GM21390 (cell line): ENCODE measurements around the gene SH3D19.

Experiments used
- ATAC-seq: cut with Tn5 transposase; IDR thresholded peaks from one replicate; pipeline ENCODE4 v1.9.1; 2021; ENCODE audit not compliant: unreplicated experiment

SH3D19 gene

DNA sequence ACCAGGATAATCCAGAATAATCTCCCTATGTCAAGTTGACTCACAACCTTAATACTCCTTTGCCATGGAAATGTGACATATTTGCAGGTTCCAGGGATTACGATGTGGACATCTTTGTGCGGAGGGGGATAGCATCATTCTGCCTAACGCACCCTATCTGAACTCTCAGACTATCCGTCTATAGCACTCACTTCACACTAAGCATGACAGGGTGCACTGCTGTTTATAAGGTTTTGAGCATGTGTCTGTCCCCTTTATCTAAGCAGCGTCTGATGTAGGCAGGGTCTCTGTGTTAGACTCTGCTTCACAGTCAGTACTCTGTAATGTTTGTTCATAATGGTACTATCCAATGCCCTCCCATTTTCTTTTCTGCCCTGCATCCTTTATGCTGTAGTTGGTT lies 91.8 kb downstream of the SH3D19 start:
- no peak for ATAC-seq

DNA sequence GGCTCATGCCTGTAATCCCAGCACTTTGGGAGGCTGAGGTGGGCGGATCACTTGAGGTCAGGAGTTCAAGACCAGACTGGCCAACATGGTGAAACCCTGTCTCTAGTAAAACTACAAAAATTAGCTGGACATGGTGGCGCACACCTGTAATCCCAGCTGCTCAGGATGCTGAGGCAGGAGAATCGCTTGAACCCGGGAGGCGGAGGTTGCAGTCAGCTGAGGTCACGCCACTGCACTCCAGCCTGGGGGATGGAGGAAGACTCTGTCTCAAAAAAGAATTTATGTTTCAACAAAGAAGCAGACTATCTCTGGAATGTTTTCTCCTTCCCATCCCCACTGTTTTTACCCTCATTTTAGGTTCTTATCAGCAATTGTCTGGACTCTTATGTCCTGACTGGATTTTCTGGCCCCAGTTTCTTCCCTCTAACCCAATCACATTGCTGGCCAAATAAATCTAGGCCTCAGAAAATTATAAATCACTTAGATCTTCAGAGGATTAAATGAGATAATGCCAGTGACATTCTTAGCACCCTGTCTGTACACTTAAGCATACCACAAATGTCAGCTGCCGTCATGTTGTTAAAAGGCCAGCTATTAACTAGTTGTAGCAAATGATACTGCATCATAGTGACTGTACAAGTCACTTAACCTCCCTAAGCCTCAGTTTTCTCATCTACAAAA lies 93.3 kb downstream of the SH3D19 start:
- no peak for ATAC-seq

DNA sequence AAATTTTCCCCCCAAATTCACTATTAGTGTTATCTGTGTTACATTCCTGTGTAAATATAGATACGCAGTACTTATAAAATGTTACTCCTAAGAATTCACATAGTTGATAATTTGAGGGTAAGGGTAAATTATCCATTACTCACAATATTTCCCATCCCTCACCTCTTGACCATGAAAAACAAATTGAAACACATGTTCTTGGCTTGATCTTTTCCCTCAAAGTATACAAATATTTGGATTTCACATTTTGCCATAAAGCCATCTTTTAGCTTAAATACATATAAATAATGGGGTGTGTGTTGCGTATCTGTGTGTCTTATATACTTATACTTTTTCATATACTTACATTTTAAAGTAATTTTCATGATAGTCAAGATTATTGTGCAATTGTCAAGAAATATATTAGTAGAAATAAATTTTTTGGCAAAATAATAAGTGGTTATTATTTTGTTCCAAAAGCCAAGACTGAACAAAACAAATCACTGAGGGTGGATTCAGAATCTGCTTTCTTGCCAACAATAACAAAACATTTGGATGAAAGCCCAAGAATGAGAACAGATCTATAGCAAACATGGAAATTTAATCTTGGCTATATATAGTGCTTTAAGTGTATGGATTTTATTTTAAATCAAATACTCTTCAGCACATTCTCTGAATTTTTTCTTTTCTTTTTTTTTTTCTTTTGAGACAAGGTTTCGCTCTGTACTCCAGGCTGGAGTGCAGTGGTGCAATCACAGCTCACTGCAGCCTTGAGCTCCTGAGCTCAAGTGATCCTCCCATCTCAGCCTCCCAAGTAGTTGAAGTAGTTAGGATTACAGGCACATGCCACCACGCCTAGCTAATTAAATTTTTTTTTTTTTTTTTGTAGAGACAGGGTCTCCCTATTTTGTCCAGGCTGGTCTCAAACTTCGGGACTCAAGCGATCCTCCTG lies 97.0 kb downstream of the SH3D19 start:
- no peak for ATAC-seq

DNA sequence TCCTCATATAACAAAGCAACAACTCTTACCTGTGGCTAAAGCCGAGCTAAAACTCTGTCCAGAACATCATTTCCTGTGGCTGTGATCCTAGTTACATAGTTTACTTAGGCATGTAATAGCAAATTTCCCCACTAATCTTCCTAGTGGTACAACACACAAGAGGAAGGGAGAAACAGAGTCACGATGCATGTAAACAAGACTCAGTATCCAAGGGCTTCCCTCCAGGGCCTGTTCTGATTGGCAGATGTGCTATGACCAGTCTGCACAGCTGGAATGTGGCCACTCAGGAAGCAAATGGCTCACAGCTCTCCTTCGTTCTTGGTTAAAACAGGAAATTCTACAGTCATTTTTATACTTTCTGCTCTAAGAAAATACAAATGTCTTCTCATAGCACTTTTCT lies 97.7 kb downstream of the SH3D19 start:
- ATAC-seq: no peak

DNA sequence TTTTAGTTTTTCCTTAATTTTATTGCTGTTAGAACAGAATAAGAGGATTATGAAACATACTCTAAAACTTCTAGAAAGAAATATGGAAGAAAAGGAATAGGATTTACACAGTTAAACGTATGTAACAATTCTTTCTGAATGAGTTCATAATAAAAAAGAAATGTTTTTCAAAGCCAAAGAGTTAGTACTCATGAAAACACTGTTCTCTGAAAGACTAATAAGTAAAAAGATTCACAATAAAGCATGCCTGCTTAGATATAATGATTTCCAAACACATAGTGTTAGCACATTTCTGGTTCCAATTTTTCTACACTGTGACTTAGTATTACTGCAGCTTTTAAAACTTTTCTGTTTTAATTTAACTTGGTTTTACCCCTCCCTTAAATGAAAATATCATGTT lies 98.2 kb downstream of the SH3D19 start:
- no peak for ATAC-seq

DNA sequence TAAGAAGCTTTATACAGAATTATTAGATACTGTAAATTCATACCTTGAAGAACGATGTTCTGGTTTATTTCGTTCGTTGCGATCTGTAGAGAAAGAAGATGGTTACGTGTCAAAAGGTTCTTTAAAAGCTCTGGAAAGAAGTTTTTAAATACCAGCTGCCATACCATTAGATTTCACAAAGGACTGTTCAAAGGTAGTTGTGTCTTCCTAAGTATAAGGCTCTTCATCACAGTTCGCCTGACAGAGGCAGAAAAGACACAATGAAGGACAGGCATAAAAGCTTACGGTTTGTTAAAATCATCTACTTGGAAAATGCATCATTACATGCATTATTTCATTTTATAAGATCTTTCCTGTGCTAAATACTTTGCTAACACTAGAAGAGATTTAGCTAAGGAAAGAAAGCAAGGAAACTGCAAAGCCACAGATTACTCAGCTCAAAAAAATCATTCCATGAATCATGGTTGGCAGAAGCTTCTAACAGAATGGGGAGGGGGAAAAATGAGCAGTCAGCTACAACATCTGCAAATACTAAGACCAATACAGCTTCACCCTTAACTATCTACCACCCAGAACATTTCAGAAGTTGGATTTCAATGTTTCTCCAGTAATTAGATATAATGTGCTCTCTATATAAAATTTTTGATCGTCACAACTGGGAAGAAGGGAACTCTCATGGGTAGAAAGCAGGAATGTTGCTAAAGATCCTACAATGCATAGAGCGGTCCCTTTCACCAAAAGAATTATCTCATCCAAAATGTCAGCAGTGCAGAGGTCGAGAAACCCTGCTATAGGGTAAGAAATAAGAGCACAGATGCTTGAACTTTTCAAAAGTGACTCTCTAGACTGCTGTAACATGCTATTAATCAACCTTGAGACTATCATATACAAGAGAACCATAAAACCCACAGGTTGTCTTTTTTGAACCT lies 99.1 kb downstream of the SH3D19 start:
- ATAC-seq: no peak

DNA sequence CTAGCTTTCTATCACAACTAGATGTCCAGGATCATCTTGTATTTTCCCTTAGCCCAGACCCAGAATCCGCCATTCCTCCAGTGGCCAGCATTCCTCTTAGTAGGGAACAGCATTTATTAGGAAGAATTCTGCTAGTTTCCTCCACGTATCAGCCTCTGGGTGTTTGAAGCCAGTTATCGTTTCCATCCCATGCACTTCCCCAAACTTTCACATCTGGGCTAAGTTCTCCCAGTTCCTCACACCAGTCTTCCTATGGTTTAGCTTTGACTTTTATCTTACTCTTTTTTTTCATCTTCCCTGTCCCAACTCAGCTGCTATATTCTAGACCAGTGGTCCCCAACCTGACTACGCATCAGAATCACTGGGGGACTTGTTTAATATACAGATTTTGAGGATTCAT lies 101.9 kb downstream of the SH3D19 start:
- ATAC-seq: no peak

DNA sequence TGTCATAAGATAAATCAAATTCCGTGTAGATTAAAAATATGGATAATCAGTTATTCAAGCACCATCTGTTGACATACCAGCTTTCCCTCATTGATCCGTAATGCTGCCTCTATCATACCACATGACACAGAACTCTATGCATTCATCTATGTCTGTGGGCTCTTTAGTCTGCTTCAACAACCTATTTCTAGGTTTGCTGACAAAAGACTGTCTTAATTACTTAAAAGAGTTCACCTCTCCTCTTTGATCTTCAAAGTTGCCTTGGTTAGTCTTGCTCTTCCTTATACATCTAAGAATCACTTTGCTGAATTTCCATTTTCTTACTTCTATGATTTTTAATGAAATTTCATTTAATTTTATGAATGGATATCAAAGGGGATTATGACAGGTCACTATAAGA lies 105.5 kb downstream of the SH3D19 start:
- ATAC-seq: no peak

DNA sequence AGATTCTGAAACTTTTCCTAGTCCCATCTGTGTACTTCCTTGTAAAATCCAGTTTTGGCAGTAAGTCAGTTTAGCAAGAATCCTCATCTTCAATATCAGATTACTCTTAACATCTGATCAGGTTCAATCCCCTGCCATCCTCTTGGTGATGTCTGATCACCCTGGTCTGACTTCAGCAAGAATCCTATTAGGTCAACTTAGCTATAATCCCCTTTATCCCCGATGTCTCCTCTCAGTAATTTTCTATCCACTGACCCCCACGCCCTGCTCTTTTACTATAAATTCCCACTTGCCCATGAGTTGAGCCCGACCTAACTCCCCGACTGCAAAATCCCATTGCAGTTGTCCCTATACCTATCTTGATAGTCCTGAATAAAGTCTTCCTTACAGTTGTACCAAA lies 106.3 kb downstream of the SH3D19 start:
- ATAC-seq: no peak

DNA sequence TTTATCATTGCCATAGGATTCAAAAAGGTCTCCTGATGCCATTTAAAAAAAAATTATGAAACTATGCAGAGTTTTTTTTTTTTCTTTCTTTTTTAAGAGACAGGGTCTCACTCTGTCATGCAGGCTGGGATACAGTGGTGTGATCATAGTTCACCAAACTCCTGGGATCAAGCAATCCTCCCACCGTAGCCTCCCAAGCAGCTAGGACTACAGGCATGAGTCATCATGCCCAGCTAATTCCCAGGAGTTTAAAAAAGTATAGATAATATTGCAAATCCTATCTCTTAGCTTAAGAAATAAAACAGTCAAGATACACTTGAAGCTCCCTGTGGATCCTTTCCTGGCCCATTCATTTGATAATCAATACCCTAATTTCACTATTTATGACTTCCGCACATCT lies 107.1 kb downstream of the SH3D19 start:
- ATAC-seq: no peak

DNA sequence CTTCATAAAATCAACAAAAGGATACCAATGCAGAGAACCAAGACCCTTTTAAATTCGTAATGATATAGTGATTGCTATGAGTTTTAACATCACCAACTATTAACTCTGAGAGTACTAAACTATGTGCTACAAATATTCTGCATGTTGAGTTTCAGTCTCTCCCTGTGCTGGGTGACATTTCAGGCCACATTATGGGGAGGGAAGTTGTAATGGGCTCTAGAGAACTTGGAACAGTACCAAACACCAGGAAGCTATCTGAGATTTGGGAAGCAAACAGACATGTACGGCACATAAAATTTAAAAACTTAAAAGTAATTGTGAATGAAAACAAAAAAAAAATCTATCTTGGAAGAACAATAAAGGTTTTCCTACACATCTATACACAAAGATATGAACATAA lies 108.1 kb downstream of the SH3D19 start:
- ATAC-seq: no peak

DNA sequence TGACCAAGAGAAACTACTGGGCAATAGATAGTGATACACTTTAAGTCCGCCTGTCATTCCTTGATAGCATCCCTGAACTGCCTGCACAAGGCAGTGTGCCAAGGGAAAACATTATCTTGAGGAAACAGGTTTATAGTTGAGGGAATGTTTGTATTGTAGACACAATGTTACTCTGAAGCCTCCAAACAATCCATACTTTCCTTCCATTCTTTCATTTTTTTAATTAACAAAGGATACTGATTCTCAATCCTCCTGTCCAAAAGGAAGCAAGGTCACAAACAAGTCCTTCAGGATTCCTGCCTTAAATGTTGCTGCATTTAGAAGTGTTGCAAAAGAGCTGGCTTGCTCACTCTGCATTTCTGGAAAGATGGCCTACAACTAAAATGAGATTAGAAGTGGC lies 110.1 kb downstream of the SH3D19 start:
- ATAC-seq: no peak

DNA sequence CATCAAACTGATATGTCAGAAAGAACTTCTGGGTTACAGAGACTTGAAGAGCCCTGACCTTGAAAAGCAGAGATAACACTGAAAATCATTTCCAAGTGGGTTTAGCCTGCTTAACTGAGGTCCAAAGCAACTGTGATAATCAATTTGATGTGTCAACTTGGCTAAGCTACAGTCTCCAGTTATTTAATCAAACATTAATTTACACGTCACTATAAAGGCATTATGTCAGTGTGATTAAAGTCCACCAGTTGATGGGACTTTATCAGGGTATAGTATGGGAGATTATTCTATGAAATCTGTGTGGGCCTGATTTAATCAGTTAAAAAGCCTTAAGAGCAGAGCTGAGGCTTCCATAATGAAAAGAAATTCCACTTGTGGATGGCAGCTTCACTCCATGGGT lies 117.5 kb downstream of the SH3D19 start:
- no peak for ATAC-seq

DNA sequence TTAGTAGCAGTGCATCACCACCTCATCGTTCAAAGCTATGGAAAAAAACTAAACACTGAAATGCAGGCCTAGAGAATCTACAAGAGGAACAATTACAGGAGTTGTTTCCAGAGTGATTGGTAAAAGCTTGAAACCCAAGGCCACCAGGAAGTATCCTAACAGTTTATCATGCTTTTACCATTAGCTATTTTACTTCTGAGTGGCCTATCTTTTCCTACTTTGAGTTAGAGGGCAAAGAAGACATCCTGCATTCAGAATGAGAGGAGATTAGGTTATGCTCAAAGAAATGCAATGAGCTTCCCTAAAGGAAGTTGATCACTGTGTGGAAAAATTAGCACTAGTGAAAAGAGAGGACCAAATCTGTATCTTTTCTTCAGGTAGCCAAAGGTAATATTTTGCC lies 118.2 kb downstream of the SH3D19 start:
- no peak for ATAC-seq

DNA sequence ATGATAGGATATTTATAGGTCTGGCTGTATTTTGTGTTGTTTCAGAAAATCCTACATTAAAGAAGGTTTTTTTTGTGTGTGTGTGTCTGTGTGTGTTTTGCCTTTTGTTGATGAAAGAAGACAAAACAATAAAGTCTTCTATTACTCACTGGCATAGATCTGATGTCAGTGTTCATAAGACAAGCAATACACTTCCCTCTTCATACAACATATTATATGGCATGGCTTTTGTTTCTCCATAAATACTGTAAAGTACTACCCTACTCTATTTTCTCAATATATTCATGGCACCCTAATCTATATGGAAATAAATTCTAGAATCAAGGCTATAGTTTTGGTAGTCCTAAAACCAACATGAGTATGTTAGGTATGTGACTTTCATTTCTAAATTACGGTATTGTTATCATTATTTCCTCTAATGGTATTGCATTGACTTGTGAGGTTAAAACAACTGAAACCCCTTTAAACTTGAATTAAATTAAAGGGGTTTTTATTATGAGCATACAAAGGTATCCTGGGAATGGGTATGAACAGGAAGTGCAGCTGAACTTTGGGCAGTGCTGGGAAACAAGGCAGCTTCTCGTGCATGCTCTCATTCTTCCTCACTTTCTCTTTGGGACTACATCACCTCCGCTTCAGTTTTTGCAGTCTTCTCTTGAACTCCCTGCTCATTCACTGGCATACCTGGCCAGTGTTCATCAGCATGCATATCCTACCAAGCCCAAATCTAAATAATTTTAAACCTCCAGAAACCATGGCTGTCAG lies 119.0 kb downstream of the SH3D19 start:
- no peak for ATAC-seq

DNA sequence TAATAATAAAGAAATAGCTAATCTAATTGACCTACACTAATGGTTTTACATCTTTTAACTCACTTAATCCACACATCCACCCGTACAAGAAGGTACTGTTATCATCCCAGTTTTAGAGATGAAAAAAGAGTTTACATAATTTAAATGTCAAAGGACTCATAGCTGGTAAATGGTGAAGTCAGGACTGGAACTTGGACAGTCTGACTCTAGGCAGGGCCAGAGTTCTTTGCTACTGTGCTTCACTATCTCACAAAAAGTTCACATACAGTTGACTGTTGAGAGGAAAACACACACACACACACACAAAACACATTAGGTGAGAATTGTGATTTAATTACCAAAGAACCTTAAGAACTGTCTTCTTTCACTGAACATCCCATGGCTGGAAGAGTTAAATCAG lies 119.7 kb downstream of the SH3D19 start:
- no peak for ATAC-seq

DNA sequence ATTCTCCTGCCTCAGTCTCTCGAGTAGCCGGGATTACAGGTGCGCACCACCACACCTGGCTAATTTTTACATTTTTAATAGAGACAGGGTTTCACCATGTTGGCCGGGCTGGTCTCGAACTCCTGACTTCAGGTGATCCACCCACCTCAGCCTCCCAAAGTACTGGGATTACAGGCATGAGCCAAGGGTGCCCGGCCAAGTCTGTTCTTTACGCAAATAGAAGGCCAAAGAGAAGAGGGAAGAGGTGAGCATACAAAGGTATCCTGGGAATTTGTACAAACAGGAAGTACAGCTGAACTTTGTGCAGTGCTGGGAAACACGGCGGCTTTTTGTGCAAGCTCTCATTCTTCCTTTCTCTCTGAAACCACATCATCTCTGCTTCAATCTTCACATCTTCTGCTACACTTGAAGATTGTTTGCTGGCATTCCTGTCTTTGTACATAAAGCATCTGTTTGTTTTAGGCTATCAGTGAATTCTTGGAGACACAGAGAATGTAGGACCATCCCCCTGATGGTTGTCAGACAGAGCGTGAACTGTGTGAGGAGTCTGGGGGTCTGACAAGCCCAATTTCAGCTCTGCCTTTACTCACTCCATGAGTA lies 120.4 kb downstream of the SH3D19 start:
- ATAC-seq: no peak

DNA sequence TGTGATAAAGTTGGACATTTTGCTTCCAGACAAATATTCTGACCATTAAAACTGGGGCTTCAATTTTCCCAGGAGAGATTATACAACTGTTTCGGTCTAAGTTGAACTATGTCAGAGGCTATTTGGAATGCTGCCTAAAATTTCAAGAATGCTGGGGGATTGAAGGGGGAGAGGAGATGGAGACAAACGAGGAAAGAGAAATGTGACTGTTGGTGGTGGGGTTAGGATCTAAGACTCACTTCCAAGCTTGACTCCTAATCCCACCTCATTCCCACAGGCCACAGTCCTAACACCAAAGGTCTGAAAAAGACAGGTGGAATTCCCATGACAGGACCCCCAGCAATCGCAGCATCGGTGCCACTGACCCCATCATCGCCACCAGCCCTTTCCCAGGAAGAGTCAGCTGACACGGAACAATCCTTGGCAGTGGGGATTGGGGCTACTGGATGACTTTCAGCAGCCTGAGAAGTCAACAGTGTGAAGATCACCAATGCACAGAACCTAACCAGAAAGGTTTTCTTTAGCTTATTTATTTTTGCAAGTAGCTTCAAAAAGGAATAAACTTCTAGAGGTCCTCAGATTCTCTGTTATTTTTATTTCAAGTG lies 122.5 kb downstream of the SH3D19 start:
- ATAC-seq: no peak

DNA sequence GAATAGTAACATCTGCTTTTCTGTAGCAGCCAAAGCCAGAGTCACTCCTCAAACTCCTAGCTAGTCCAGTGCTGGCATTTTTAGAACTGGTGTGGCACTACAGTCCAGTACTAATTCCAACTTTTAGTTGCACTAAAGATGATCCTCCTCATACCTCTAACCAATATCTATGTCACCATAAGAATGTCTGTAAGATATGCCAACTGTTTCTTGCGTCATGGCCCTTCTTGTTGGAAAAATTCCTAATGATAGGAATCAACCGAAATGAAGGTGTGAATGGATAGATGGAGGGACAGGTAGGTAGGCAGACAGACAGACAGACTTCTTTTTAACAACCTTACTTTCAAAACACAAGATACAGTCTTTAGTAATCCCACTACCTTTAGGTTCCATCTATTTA lies 123.0 kb downstream of the SH3D19 start:
- ATAC-seq: no peak
